Muscle of arm (tissue), 12 donors: ENCODE measurements around the gene RNF166. TPM values are rescaled to one million over a fixed set of nuclear protein-coding genes. Genes with fewer than 3 reads are reported as not detected.

Experiments used
- DNase-seq: peaks from one replicate; pipeline ENCODE4 v3.0.0-alpha.2; 2013
- polyA plus RNA-seq, 12 donors: library from polyadenylated mRNA; unstranded; fragments of 120-200 nt; gene quantifications; one replicate each; pipeline ENCODE4 v1.2.1, GENCODE V29; 2013; ENCODE audit not compliant: insufficient read length in 12 of 12

Gene RNF166
- polyA plus RNA-seq, 12 donors = 11.5 to 26.9 (median 16.3) TPM; not detected in 2

DNA sequence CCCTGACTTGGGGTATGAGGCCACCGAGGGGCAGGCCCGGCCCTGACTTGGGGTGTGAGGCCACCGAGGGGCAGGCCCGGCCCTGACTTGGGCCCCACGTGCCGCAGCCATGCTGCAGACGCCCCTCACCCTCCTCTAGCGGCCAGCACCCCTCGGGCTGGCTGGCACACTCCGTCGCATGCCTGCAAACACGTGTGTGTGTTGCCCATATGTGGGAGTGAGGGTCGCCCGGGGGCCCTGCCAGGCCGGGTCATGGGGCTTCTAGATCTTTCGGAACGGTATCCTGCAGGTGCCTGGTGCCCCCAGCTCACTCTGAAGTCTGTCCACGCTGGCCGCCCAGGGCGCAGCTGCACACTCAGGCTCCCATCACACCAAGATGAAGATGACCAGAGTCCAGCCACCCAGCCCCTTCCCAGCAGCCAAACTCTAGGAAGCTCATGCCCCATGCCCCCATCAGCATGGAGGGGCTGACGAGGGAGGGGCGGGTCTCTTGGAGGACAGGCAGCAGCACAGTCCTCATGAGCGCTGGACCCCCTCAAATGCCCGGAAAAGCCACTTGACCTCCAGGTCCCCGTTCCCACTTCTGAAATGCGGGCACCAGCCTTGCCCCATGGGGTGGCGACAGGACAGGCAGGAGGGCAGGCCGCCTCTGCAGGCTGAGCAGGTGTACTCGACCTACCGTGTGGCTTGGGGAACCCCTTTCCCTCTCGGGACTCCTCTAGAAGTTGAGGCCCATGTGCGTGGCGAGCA, 33.9 kb upstream of the RNF166 start:
- no peak for DNase-seq

- DNase-seq = no peak
Observed at GRCh38 chr16:88739139-88739976, 33.1 kb upstream of the RNF166 start.

DNA sequence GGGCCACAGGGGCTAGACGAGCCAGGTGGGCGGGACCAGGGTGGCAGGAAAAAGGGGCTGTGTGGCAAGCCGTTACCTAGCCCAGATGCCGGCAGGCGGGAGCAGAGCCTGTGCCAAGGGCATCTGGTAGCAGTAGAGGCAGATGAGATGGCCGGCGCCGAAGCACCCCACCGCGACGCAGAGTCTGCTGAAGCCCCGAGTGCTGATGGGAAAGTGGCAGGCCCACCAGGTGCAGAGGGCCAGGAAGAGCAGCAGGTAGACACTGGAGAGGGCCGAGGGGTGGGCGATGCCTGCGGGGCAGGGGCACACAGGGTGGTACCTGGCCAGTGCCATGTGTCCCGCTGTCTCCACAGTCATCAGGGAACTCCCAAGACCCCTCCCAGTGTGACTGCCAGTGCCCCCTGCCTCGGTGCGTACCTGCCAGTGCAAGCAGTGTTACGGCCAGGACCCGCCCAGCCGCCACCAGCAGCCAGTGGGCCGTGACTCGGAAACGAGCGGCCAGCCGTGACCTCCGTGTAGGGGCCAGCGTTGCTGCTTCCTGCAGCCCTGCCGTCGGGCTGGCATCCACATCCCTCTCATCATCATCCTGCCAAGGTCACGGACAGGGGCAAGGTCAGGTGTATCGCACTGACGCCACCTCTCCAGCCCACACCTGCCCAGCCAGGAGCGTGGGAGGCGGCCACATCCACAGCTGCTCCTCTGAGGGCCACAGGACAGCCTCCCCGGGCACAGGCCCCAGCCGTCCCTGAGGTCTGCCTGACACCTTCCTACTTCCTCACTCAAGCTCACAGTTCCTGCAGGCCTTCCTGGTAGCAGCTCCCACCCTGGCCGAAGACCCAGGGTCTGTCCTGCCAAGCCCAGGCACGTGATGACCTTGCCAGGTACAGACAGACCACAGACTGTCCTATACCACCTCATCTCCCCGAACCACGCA, 32.2 kb upstream of the RNF166 start:
- no peak for DNase-seq

GRCh38 chr16:88737298-88738150, 31.3 kb upstream of the RNF166 start:
- DNase-seq = no peak

DNA sequence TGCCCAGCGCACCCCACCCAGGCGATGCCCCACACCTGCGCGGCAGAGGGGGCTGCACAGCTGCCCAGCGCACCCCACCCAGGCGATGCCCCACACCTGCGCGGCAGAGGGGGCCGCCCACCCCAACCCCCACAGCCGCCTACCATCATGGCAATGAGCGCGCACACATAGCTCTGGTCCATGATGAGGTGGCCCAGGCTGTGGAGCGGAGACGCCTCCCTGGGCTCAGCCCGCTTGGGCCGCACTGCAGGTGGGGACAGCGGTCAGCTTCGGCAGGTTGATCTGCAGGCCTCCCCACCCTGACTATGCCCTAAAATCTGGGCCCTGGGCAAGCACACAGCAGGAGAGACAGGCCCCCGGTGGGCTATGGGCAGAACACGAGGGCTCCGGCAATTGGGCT, 30.3 kb upstream of the RNF166 start:
- no peak for DNase-seq

DNA sequence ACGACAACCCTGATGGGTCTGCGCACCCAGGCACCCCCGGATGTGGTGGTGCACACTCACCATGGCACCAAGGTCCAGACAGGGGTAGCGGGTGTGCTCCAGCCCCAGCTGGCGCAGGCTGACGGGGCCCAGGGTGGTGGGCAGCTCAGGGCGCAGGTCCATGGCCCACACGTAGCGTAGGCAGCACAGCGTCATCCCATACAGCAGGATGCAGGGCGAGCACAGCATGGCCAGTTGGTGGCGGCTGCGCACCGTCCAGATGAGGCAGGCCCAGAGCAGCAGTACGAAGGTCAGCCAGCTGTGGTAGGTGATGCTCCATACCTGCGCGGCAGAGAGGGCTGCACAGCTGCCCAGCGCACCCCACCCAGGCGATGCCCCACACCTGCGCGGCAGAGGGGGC, 29.9 kb upstream of the RNF166 start:
- DNase-seq = no peak

- no peak for DNase-seq
Observed at GRCh38 chr16:88735616-88736015, 29.4 kb upstream of the RNF166 start.

- no peak for DNase-seq
Observed at GRCh38 chr16:88735121-88735520, 28.9 kb upstream of the RNF166 start.

DNA sequence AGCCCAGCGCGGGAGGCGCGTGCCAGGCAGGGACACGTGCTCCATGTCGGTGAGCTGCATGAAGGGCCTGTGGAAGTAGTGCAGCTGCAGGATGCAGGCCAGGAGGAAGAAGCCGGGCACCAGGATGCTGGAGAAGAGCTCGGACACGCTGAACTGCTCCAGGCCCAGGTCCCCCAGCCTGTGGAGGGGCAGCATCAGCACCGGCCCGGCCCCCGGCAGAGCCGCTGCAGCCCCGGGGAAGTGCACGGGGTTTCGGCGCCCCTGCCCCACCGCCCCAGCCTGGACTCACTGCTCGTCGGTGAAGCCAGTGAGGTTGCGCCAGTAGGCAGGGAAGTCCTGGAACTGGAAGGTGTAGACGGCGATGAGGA, 28.1 kb upstream of the RNF166 start:
- no peak for DNase-seq

DNA sequence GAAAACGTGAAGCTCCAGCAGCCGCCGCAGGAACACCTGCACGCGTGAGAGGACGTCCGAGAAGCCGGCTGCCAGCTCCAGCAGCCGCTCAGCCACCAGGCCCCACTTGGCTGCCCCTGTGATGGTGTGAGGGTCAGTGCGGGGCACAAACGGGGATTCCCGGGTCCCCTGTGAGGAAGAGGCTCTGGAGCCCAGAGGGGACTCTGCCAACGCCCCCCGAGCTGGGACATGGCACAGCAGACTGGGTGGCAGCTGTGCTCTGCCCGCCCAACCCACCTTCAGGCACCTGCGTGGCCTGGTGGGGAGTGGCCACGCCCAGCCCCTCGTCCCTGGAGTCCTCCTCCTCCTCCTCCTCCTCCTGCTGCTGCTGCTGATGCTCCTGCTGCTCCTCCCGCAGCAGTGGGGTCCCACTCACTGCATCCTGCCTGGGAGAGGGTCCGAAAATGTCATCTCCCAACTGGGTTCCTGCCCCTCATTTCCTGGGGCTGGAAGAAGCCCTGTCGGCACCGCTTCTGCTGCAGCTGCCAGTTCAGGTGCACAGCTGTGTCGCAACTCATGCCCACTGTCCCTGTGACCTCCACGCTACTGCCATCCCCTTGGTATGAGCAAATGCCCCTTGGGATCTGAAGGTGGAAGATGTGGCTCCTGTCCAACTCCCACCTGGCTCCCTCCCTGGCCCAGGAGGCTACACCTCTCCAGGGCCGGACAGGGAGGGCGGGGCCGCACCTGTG, 27.6 kb upstream of the RNF166 start:
- no peak for DNase-seq

- no peak for DNase-seq
Observed at GRCh38 chr16:88732961-88733294, 26.7 kb upstream of the RNF166 start.

- no peak for DNase-seq
Observed at GRCh38 chr16:88732172-88732960, 26.2 kb upstream of the RNF166 start.

DNA sequence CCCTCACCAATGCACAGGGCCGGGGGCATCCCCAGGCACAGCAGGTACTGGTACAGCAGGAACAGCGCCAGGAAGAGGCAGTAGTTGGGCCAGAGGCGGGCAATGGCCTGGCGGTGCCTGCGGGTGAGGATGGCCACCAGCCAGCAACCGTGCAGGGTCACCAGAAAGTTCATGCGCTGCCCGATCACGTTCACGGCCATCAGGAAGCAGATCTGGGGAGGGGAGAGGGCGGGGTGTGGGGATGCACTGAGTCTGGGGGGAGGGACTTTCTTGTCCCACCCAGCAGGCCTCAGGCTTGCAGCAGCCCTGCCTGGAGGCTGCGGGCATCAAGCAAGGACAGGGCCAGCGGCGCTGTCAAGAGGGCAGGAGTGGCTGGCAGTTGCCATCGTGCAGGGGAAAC, 25.5 kb upstream of the RNF166 start:
- DNase-seq = no peak

DNA sequence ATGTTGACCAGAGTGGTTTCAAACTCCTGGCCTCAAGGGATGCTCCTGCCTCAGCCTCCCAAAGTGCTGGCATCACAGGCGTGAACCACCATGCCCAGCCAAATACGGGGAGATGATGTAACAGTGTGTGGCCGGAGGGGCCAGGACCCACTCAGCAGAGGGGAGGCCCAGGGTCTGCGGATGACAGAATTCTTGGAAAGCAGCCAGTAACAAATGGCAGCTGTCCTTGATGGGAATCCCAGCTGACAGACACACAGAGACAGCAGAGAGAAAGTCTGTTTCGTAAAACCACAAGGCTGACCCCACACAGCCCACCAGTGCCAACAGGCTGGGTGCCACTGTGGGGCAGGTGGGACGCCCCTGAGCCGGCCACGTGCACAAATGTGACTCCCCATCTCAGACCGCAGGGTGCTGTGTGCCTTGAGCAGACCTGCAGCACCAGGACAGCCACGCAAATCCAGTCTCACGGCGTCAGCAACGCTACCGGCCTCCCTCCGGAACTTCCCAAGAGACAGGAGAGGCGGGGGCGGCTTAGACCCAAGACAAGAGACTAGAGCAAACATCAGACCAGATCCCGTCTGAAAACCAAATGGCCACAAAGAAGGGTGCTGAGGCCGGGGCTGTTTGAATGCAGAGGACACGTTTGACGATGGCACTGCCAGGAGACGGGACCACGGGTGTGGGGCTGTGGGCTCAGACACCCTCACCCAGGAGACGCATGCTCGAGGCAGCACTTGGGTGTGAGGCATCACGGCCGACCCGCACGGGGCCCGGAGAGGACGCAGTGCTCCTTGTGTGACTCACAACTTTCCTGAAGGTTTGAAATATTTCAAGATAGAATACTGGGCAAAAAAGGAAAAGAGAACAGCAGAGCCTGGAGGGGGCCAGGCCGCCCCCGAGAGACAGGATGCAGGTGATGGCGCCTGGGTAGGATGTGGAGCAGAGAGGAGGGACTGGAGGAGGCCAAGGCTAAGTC, 24.7 kb upstream of the RNF166 start:
- no peak for DNase-seq

GRCh38 chr16:88727871-88728270, 21.7 kb upstream of the RNF166 start:
- DNase-seq = no peak

DNA sequence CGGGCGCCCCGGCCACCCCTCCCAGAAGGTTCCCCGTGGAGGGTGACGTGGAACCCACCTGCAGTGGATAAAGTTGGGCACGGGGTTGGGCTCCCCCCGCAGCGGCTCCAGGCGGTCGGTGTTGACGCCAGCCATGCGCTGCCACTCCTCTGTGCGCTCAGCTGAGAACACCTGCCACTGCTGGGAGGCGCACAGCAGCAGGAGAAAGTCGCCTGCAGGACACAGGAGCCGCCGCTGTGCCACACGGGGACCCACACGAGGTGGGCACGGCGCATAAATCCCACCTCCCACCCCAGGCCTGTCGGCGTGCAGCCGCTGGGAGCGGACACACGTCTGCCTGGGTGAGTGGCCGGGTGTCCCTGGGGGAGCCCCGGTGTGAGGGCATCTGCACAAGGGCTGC, 20.8 kb upstream of the RNF166 start:
- DNase-seq = no peak

DNA sequence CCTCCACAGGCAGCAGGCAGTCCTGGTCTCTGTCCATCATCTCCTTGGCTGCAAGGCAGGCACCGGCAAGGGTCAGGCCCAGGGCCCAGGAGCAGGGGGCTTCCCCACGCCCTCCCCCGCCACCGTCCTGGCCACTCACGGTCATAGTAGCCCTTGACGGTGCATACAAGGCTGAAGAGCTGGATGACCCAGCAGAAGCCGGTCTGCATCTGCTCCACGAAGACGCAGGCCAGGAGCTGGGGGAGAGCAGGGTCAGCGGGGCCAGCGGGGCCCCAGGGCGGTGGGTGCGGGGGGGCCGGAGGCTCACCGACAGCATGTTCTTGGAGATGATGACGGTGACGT, 20.2 kb upstream of the RNF166 start:
- no peak for DNase-seq

DNA sequence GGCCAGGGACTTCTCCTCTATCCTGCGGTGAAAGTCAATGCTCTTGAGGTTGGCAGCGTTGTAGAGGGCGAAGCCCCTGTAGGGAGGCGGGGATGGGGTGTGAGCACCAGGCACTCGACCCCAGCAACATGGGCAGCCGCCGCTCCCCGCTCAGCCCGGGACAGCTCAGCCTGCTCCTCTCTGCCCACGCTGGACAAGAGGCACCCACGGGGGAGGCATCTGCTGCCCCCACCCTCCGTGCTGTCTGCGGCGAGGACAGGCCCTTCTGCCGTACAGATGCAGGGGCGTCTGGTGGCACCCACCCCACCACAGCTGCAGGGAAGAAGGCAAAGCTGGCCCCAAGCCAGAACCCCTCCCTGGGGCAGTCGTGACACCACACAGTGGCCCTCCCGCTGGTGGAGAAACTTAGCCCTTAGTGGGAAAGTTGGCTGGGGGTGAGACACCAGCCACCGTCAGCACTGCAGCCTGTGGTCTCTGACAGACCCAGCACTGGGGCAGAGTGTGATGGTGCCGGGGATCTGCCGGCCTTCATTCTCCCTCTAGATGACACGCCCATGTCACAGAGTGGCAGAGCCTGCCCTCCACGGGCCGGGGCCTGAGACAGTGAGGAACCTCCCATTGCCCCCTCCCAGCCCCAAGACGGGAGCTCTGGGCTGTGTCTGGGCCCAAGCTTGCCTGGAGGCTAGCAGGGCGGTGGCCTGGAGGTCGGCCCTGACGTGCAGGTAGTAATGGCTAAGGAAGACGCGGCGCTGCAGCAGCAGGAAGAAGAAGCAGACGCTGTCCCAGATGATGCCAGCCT, 19.6 kb upstream of the RNF166 start:
- DNase-seq = no peak
